Measurements from ENCODE around the gene FAM107B. TPM values are rescaled to one million over a fixed set of nuclear protein-coding genes. Genes with fewer than 3 reads are reported as not detected.
"Not testable (repeated sequence)": the region's sequence is repeated elsewhere in the genome, so short reads cannot be mapped to it uniquely, and the experiment has no call there.

The FAM107B gene
- polyA plus RNA-seq, 12 donors = 17.7 to 56.0 (median 24.0) TPM; not detected in 1

DNA sequence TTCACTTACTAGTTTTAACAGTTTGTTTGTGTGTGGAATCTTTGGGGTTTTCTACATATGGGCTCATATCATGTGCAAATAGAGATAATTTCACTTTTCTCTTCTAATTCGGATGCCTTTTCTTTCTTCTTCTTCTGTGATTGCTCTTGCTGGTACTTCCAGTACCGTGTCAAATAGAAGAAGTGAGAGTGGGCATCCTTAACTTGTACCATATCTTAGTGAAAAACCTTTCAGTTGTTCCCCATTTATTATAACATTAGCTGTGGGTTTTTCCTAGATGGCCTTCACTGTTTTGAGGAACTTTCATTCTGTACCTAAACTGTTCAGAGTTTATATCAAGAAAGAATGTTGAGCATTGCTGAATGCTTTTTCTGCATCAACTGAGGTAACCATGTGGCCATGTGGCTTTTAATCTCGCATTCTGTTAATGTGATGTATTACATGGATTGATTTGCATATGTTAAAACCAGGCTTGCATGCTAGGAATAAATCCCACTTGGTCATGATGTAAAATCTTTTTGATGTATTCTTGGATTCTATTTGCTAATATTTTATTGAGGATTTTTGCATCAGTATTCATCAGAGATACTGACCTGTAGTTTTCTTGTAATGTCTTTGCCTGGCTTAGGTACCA lies 78.7 kb downstream of the FAM107B start:
- DNase-seq = no peak

GRCh38 chr10:14693891-14694290 lies 80.8 kb downstream of the FAM107B start:
- no peak for DNase-seq

DNA sequence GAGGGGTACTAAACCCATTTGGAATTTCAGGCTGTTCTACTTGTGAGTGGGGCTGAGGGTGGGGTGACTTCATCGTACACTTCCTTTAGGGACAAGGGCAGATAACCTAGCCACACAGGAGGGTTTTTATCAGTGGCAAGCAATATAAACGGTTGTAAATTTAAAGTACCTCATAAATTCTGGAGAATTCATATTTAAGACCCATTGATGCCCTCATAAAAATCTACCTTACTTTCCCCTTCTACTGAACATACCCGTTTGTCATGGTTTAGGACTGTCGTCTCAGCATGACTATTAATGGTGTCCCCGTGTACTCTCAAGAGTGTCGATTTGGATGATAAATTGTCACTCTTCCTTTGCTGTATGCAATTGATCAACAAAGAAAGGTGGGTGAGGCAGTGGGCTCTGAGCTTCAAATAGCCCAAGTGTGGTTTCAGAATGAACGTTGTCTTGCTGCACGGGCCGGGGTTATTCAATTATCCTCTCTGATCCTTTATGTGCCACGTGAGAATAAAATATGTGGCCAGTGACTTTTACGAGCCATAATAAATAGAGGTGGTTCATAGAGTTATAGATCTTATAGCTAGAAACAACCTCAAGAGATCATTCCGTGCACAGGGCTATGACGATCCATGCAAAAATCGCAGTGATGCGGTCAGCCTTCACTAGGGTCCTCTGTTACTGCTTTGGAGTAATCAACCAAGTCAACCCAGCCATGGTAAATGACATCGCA lies 82.2 kb downstream of the FAM107B start:
- no peak for DNase-seq

- DNase-seq = no peak
Measured at GRCh38 chr10:14691359-14691758, 83.3 kb downstream of the FAM107B start.

DNA sequence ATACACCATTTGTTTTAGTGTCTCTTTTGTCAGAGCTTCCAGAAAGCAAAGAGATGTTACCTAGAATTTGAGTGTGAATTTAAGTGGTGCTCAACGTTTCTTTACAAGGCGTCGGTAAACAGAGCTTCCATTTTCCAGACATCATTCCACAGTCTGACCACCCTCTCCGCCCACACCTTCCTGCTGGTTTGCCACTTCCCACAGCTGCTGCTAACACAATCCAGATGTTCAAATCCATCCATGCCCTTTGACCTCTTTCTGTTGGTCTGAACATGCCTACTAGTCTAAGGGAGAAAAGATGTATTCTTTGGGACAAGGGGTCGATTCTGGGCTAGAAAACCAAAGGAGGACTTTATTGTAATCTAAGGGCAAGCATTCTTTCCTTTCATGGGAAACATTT lies 86.1 kb downstream of the FAM107B start:
- no peak for DNase-seq

GRCh38 chr10:14688189-14688588 lies 86.5 kb downstream of the FAM107B start:
- DNase-seq = not testable (repeated sequence)

- DNase-seq = no peak
Measured at GRCh38 chr10:14687340-14687739, 87.4 kb downstream of the FAM107B start.

GRCh38 chr10:14686356-14686755 lies 88.3 kb downstream of the FAM107B start:
- DNase-seq = no peak

DNA sequence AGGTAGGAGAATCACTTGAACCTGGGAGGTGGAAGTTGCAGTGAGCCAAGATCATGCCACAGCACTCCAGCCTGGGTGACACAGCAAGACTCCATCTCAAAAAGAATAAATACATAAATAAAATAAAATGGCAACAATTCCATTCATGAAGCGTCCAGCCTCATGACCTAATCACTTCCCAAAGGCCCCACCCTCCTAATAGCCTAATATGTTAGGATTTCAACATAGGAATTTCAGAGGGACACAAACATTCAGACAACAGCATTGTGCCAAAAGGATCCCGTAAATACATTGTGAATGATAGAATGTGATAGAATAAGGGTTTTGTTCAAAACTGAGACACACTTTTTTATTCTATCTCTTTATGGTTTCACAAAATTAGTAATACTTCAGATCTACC lies 90.3 kb downstream of the FAM107B start:
- DNase-seq = no peak

- peak; percentile 46 for DNase-seq
Measured at GRCh38 chr10:14683256-14683655, 91.4 kb downstream of the FAM107B start.

GRCh38 chr10:14681802-14682201 lies 92.9 kb downstream of the FAM107B start:
- no peak for DNase-seq

DNA sequence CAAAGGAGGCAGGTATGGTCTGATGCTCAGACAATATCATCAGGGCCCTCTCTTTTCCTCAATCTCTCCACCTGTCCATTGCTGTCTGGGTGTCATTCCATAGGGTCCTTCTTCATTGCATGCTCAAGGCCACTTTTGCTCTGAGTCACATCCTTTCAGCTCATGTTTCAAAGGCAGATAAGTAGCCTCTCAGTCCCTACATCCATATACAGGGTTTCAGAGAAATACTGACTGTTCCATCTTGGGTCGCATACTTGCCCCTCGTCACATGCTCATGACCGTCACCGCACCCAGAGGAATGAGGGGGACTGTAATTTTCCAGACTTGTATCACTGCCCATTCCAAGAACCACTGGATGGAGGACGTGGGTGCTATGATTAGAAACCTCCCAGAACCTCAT lies 93.4 kb downstream of the FAM107B start:
- DNase-seq = no peak

- no peak for DNase-seq
Measured at GRCh38 chr10:14678637-14679036, 96.1 kb downstream of the FAM107B start.

DNA sequence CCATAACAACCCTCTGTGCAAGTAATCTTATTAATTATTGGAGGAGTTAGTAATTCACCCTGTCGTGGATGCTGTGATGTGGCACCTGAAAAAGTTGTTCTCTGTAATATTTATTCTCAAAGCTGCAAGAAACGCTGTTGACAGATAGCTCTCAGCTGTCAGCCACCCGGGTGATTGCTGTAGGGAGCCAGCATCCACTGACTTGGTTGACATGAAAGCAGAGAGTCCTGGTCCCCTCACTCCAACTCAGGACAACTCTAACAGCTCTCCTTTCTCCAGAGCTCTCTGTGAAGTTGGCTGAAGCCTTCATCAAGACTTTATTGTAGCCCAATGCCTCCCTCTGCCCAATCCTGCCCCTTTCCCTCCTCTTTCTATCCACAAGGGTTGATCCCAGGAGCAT lies 98.0 kb downstream of the FAM107B start:
- DNase-seq = no peak

DNA sequence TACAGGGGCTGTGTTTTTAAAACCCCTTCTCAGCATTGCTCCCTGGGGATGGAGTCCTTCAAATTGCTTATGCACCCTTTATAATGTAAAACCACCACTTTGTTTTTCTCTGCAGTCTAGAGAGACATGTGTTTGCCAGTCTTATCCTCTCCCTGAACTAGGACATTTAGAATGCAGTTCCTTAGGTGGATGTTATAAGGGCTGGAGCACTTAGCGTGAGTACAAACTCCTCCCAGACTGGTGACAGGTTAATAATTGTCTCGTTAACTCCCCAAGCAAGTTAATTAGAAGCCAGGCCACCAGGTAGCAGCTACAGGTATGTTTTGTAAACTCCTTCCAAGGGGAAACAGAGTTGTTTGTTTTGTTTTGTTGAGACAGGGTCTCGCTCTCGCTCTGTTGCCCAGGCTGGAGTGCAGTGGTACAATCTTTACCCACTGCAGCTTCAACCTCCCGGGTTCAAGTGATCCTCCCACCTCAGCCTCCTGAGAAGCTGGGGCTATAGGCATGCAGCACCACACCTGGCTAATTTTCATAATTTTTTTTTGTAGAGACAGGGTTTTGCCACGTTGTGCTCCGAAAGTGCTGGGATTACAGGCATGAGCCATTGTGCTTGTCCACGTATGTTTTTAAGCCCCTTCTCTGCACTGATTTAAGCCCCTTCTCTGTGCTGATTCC lies 100.2 kb downstream of the FAM107B start:
- no peak for DNase-seq

DNA sequence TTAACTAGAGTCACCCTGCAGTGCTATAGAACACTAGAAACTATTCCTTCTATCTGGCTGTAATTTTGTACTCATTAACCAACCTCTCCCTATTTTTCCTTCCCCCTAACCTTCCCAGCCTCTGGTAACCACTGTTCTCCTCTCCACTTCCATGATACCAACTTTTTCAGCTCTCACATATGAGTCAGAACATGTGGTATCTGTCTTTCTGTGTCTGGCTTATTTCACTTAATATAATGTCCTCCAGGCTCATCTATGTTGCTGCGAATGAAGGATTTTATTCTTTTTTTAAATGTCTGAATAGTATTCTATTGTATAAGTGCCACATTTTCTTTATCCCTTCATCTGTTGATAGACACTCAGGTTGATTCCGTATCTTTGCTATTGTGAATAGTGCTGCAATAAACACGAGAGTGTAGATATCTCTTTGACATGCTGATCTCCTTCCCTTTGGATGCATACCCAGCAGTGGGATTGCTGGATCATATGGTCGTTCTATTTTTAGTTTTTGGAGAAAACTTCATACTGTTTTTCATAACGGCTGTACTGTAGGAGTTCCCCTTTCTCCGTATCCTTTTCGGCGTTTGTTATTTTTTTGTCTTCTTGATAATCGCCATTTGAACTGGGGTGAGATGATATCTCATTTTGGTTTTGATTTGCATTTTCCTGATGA lies 101.4 kb downstream of the FAM107B start:
- DNase-seq = no peak

DNA sequence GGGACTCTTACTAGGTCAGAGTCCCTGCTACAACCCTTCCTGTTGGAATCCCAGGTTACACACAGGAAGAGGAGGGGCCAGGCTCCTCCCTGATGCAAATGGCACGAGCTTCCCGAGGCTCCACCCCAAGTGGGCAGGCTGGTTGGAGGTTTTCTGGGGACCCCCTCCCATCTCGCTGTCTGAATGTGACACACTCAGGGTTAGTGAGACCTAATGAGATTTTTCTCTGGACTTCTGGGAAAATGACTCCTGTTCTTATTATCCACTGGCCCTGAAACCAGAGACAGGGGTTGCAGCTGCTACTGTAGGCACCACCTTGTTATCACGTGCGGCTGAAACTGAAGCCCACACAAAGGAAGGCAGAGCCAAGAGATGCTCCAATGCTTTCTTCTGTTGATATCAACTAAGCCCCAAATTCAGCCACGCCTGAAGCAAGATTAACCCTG lies 103.3 kb downstream of the FAM107B start:
- DNase-seq = no peak

- peak; percentile 61 for DNase-seq
Measured at GRCh38 chr10:14670551-14671240, 104.0 kb downstream of the FAM107B start.

DNA sequence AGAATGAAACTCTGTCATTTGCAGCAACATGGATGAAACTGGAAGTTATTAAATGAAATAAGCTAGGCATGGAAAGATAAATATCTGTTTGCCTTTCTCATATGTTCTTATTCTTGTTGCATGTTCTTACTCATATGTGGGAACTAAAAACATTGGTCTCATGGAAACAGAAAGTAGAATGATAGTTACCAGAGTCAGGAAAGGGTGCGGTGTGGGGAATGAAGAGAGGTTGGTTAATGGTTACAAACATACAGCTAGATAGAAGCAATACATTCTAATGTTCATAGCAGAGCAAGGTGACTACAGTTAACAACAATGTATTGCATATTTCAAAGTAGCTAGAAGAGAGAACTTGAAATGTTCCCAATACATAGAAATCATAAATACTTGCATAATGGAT lies 105.1 kb downstream of the FAM107B start:
- DNase-seq = no peak

DNA sequence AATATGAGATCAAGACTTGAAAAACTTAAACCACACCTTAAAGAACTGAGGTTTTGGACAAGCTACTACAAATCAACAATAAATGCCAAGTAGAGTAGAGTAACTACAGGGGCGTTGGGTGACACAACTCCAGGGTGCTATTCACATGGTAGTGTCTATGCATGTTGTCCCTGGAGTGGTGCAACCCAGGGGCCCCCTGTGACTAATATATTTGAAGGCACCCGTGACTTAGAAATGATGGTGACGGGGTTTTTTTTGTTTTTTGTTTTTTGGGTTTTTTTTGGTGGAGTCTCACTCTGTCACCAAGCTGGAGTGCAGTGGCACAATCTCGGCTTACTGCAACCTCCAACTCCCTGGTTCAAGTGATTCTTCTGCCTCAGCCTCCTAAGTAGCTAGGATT lies 106.9 kb downstream of the FAM107B start:
- no peak for DNase-seq

- DNase-seq = no peak
Measured at GRCh38 chr10:14667280-14667679, 107.4 kb downstream of the FAM107B start.
